Endothelial cell of umbilical vein (primary cell): ENCODE measurements around the gene ZNF503. TPM values are rescaled to one million over a fixed set of nuclear protein-coding genes. Genes with fewer than 3 reads are reported as not detected.

Experiments used
- BruUV-seq: library from RNA; stranded (reverse); fragments of 400-500 nt; replicated peaks from 2 replicates; lab custom pipeline; 2021; lab: Mats Ljungman, UMichigan
- CTCF ChIA-PET: fragments of 300-600, 350-600 bp; sonication (Branson Sonifier 250); formaldehyde crosslinking; loops from one replicate; lab custom pipeline; 2021; ENCODE audit warnings: antibody characterized with exemption, inconsistent platforms; lab: Charles Lee
- POLR2A ChIA-PET: fragments of 300-600, 350-600 bp; sonication (Branson Sonifier 250); formaldehyde crosslinking; loops from one replicate; lab custom pipeline; 2021; ENCODE audit warnings: antibody characterized with exemption, inconsistent platforms; lab: Charles Lee
- DNase-seq: peaks from one replicate; pipeline ENCODE4 v3.0.0-alpha.2; 2011; ENCODE audit warnings: low read depth, low spot score
- FAIRE-seq: peaks from 2 replicates; lab custom pipeline; 2011; peaks lifted over from hg19 to GRCh38; lab: Jason Lieb, UNC
- H2AFZ ChIP-seq: 2 replicates; pipeline ENCODE4 v1.6.0; 2012; ENCODE audit warnings: low read depth, low read length, control low read depth, inconsistent platforms
- H3K27ac ChIP-seq: 2 replicates; pipeline ENCODE4 v1.5.1; 2011; ENCODE audit warnings: low read depth, mild to moderate bottlenecking, control low read depth, low read length, moderate library complexity; ENCODE audit not compliant: insufficient read depth
- H3K27me3 ChIP-seq, 2 experiments: 2 replicates each; pipeline versions ENCODE4 v1.6.0 to v1.6.1; 2011; ENCODE audit warnings: low read length in 2 of 2, mixed read lengths in 1 of 2; ENCODE audit not compliant: control insufficient read depth in 2 of 2, insufficient read depth in 2 of 2
- H3K36me3 ChIP-seq, 2 experiments: 2 replicates in 1 of 2; 3 replicates in 1 of 2; pipeline ENCODE4 v1.5.1; 2011; ENCODE audit warnings: low read length in 2 of 2, mild to moderate bottlenecking in 1 of 2, moderate library complexity in 1 of 2; ENCODE audit not compliant: control insufficient read depth in 2 of 2, insufficient read depth in 2 of 2; ENCODE audit errors: extremely low read depth in 1 of 2
- H3K4me1 ChIP-seq: 3 replicates; pipeline ENCODE4 v1.5.1; 2011; ENCODE audit warnings: mild to moderate bottlenecking, low read length; ENCODE audit not compliant: control insufficient read depth, insufficient read depth; ENCODE audit errors: extremely low read depth
- H3K4me2 ChIP-seq: 2 replicates; pipeline ENCODE4 v1.6.1; 2011; ENCODE audit warnings: low read length, control low read depth, mixed read lengths; ENCODE audit not compliant: insufficient read depth
- H3K4me3 ChIP-seq, 3 experiments: fragments of 200-600 bp in 1 of 3; sonication (generic), shearing (Covaris generic) in 1 of 3; replicated peaks in 1 of 3; 2 replicates each; pipeline ENCODE4 v1.5.1; 2011 to 2016; ENCODE audit warnings: control low read depth in 3 of 3, low read length in 3 of 3, mild to moderate bottlenecking in 2 of 3, inconsistent platforms in 1 of 3, low read depth in 1 of 3, moderate library complexity in 1 of 3; ENCODE audit not compliant: insufficient read depth in 1 of 3
- H3K79me2 ChIP-seq: 2 replicates; pipeline ENCODE4 v1.6.0; 2012; ENCODE audit warnings: low read length, inconsistent platforms; ENCODE audit not compliant: control insufficient read depth, insufficient read depth
- H3K9ac ChIP-seq: replicated peaks from 2 replicates; pipeline ENCODE3; 2011; ENCODE audit warnings: low read length, control low read depth; ENCODE audit not compliant: insufficient read depth; ENCODE audit errors: extremely low read depth
- H3K9me1 ChIP-seq: replicated peaks from 3 replicates; pipeline ENCODE4 v1.6.0; 2011; ENCODE audit warnings: mild to moderate bottlenecking, low read length; ENCODE audit not compliant: control insufficient read depth, insufficient read depth; ENCODE audit errors: extremely low read depth
- H3K9me3 ChIP-seq: replicated peaks from 2 replicates; pipeline ENCODE4 v1.5.1; 2012; ENCODE audit warnings: low read length, inconsistent platforms; ENCODE audit not compliant: control insufficient read depth, insufficient read depth
- H4K20me1 ChIP-seq: replicated peaks from 2 replicates; pipeline ENCODE3; 2011; ENCODE audit warnings: mild to moderate bottlenecking, low read length; ENCODE audit not compliant: control insufficient read depth, insufficient read depth; ENCODE audit errors: extremely low read depth
- CTCF ChIP-seq, 2 donors: IDR thresholded peaks; 1 replicate in 1 of 2; 2 replicates in 1 of 2; pipeline ENCODE4 v1.5.1; 2011; ENCODE audit warnings: low read length in 2 of 2, mild to moderate bottlenecking in 2 of 2, moderate library complexity in 2 of 2, control low read depth in 1 of 2, inconsistent platforms in 1 of 2, low read depth in 1 of 2; ENCODE audit not compliant: insufficient read depth in 1 of 2; ENCODE audit errors: extremely low read depth in 1 of 2
- FOS ChIP-seq: IDR thresholded peaks from 2 replicates; pipeline ENCODE4 v1.6.1; 2011; ENCODE audit warnings: mild to moderate bottlenecking, low read length, moderate library complexity, borderline replicate concordance; ENCODE audit not compliant: insufficient read depth
- MYC ChIP-seq: IDR thresholded peaks from one replicate; pipeline ENCODE4 v1.6.1; 2011; ENCODE audit warnings: mild to moderate bottlenecking, low read depth, low read length
- POLR2A ChIP-seq: IDR thresholded peaks from 2 replicates; pipeline ENCODE4 v1.6.1; 2012; ENCODE audit warnings: low read depth, mild to moderate bottlenecking, control low read depth, low read length
- dilution Hi-C: fragments of 300-500 bp; cut with MboI; formaldehyde crosslinking; loops from one replicate; pipeline ENCODE4 v1.15.0; 2019; ENCODE audit warnings: low sequenced_read_pairs; ENCODE audit not compliant: extremely low pct_ligation_motif_present
- intact Hi-C: fragments of 100-400 bp; cut with micrococcal nuclease; formaldehyde crosslinking; loops from one replicate; pipeline ENCODE4 v1.10.0; 2022
- polyA plus RNA-seq, 4 experiments: library from polyadenylated mRNA; depleted of rRNA in 3 of 4; stranded (reverse) in 3 of 4; unstranded in 1 of 4; fragments of >200 nt; gene quantifications; 2 replicates each; pipeline versions ENCODE4 v1.2.1 to v1.2.3, GENCODE V29; 2011 to 2012; ENCODE audit warnings: missing spikeins in 1 of 4
- total RNA-seq: library from RNA; stranded (reverse); gene quantifications from 2 replicates; pipeline ENCODE4 v1.2.3, GENCODE V29; 2021

ZNF503 gene
- total and polyA plus RNA-seq, 2 donors (not counting 3 experiments of a cell fraction or from before 2014, with no cell fraction given): 0.58 to 2.2 TPM

- no peak for TF ChIP-seq FOS
- no peak for TF ChIP-seq CTCF (IDR thresholded peaks at IDR 0.05; ENCODE audit: extremely low read depth in 1 of 2, insufficient read depth in 1 of 2, low read depth in 1 of 2, low read length in 2 of 2)
- no peak for TF ChIP-seq MYC
- TF ChIP-seq POLR2A: no peak
- H3K4me2 ChIP-seq: no peak overlapping the region
- no peaks in the 10 kb centered on the region for H3K27me3 ChIP-seq
- dilution Hi-C loops: no loop called here
- no peak overlapping the region for H3K27ac ChIP-seq
- POLR2A ChIA-PET: no interaction called here
- H2AFZ ChIP-seq: no peak overlapping the region
- no peaks in the 10 kb centered on the region for H3K9me1 ChIP-seq
- H4K20me1 ChIP-seq: no peaks in the 10 kb centered on the region
- intact Hi-C loops: no loop called here
- FAIRE-seq: no peak
- CTCF ChIA-PET: interaction anchor here (1.3 kb wide), 1 partner anchor 39 kb away, joined by 4 read pairs; no protein-coding TSS in a partner anchor
- no peaks in the 10 kb centered on the region for H3K79me2 ChIP-seq
- no peaks in the 10 kb centered on the region for H3K36me3 ChIP-seq
- H3K9ac ChIP-seq: no peak overlapping the region
- no TSS peak for BruUV-seq
- no peak overlapping the region for H3K4me3 ChIP-seq
- no peak for DNase-seq
- no peaks in the 10 kb centered on the region for H3K4me1 ChIP-seq
- no peaks in the 10 kb centered on the region for H3K9me3 ChIP-seq
Observed at GRCh38 chr10:75356484-75356883, 45.1 kb downstream of the ZNF503 start.

DNA sequence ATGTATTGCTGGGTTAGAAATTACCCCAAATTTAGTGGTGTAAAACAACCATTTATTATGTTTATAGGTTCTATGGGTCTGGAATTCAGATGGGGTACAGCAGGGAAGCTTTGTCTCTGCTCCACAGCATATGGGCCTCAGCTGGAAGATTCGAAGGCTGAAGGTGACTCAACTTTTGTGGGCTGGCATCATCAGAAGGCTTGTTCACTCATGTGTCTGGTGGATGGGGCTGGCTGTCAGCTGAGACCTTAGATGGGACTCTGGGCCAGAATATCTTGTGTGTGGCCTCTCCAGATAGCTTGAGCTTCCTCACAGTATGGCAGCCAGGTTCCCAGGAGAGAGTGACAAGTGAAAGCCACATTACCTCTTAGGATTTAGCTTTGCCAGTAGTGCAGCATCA is 45.9 kb downstream of the ZNF503 start:
- ChIA-PET POLR2A (no interaction called here), CTCF (interaction anchor here (0.9 kb wide), 1 partner anchor 12 kb away, joined by 3 read pairs; no protein-coding TSS in a partner anchor)
- H3K9me1 ChIP-seq: no peaks in the 10 kb centered on the region
- DNase-seq: no peak
- no peak overlapping the region for H3K9ac ChIP-seq
- intact Hi-C loops: no loop called here
- no TSS peak for BruUV-seq
- no peaks in the 10 kb centered on the region for H3K9me3 ChIP-seq
- no peaks in the 10 kb centered on the region for H3K4me1 ChIP-seq
- dilution Hi-C loops: no loop called here
- no peak for TF ChIP-seq POLR2A
- H3K27me3 ChIP-seq: no peaks in the 10 kb centered on the region
- no peaks in the 10 kb centered on the region for H3K79me2 ChIP-seq
- H3K4me2 ChIP-seq: no peak overlapping the region
- no peaks in the 10 kb centered on the region for H4K20me1 ChIP-seq
- no peak overlapping the region for H3K27ac ChIP-seq
- H3K4me3 ChIP-seq: no peak overlapping the region
- H3K36me3 ChIP-seq: no peaks in the 10 kb centered on the region
- H2AFZ ChIP-seq: no peak overlapping the region
- no peak for FAIRE-seq
